ENCODE measurements around the gene GJC1.

GJC1 gene

DNA sequence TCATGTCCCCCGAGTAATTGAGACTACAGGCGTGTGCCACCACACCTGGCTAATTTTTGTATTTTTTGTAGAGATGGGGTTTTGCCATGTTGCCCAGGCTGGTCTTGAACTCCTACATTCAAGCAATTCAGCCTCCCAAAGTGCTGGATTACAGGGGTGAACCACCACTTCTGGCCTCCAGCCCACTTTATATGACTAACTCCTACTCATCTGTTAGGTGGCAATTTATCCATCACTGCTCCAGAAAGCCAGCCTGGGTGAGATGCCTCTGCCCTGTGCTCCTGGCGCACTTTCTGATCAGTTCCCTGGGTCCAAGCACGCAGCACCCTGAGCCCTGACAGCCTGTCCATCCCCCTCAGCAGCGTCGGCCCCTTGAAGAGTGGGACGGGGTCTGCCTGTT, 41.9 kb downstream of the GJC1 start:
- Histone ChIP-seq H3K9ac (ENCODE audit: low read length) (no peak overlapping the region), H3K27me3 (ENCODE audit: low read depth, low read length) (no peaks in the 10 kb centered on the region), H3K4me1 (ENCODE audit: low read length) (no peaks in the 10 kb centered on the region), H3K9me3 (ENCODE audit: insufficient read depth, low read length) (no peaks in the 10 kb centered on the region), H3K27ac (ENCODE audit: low read length) (no peak overlapping the region), H3K79me2 (ENCODE audit: low read length) (no peaks in the 10 kb centered on the region), H3K4me2 (ENCODE audit: low read length) (no peak overlapping the region), H3K4me3 (ENCODE audit: low read length) (no peak overlapping the region), H2AFZ (ENCODE audit: low read depth, low read length) (no peak overlapping the region), H3K36me3 (replicated peaks; ENCODE audit: low read depth, low read length) (no peaks in the 10 kb centered on the region), H4K20me1 (ENCODE audit: insufficient read depth, low read length) (no peaks in the 10 kb centered on the region)
- TF ChIP-seq, protein P1, sequence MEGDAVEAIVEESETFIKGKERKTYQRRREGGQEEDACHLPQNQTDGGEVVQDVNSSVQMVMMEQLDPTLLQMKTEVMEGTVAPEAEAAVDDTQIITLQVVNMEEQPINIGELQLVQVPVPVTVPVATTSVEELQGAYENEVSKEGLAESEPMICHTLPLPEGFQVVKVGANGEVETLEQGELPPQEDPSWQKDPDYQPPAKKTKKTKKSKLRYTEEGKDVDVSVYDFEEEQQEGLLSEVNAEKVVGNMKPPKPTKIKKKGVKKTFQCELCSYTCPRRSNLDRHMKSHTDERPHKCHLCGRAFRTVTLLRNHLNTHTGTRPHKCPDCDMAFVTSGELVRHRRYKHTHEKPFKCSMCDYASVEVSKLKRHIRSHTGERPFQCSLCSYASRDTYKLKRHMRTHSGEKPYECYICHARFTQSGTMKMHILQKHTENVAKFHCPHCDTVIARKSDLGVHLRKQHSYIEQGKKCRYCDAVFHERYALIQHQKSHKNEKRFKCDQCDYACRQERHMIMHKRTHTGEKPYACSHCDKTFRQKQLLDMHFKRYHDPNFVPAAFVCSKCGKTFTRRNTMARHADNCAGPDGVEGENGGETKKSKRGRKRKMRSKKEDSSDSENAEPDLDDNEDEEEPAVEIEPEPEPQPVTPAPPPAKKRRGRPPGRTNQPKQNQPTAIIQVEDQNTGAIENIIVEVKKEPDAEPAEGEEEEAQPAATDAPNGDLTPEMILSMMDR (IDR thresholded peaks at IDR 0.05; ENCODE audit: low read depth, low read length): no peak
- no peak for TF ChIP-seq EZH2phosphoT487 (IDR thresholded peaks at IDR 0.05; ENCODE audit: low read depth)

DNA sequence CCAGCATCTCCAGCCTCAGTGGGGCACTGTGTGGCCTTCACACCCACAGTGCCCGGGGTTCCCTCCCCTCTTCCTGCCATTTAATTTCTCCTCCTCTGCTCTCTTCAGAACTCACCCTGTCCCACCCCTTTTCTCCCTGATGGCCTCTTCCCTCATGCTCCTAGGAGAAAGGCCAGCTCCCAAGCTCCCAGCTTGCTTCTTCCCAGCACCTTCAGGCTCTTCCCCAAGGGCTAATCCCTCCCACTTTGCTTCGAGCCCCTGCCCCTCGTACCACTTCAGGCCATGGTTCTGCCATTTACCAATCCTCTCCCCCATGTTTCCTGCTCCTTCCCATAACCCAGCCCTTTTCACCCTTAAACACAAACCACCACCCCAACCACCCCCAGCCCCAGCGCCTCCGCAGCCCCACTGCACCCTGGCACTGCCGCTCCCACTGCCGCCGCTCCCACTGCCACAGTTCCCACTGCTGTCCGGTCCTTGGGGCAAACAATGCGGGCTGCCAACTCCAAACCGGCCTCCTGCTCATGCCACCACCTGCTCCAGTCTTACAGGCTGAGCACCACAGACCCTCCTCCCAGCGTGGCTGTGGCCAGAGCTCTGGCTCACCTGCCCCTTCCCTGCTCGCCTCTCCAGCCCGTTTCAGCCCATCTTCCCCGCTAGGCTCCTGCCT, 42.7 kb downstream of the GJC1 start:
- Histone ChIP-seq H2AFZ (ENCODE audit: low read depth, low read length) (no peak overlapping the region), H3K79me2 (ENCODE audit: low read length) (no peaks in the 10 kb centered on the region), H3K9ac (ENCODE audit: low read length) (no peak overlapping the region), H3K4me1 (ENCODE audit: low read length) (no peaks in the 10 kb centered on the region), H3K4me3 (ENCODE audit: low read length) (no peak overlapping the region), H3K4me2 (ENCODE audit: low read length) (no peak overlapping the region), H4K20me1 (ENCODE audit: insufficient read depth, low read length) (no peaks in the 10 kb centered on the region), H3K9me3 (ENCODE audit: insufficient read depth, low read length) (no peaks in the 10 kb centered on the region), H3K36me3 (replicated peaks; ENCODE audit: low read depth, low read length) (no peaks in the 10 kb centered on the region), H3K27ac (ENCODE audit: low read length) (no peak overlapping the region), H3K27me3 (ENCODE audit: low read depth, low read length) (no peaks in the 10 kb centered on the region)
- TF ChIP-seq EZH2phosphoT487 (IDR thresholded peaks at IDR 0.05; ENCODE audit: low read depth): no peak
- TF ChIP-seq, protein P1 (IDR thresholded peaks at IDR 0.05; ENCODE audit: low read depth, low read length): no peak

DNA sequence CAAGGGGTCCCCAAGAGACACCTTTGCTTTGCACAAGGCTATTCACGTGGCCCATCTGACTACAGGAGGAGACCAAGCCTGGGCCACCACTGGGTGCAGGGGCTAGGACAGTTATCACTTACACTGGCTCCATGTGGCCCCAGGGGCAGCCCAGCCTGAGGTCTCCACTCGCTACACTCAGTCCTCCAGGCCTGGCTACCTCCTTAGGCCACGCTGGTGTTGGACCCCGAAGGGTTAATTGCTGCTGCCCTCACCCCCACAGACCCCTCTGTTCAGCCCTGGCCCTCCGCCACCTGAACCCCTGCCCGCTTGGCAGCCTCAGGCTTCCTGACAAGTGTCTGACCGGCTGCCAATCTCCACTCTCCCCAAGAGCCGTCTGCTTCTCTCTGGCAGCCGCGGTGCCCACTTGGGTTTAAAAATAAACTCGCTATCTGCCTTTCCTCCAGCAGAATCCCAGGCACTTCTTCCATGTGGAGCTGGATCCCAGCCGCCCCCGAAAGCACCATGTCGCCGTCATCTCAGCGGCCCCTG, 43.5 kb downstream of the GJC1 start:
- Histone ChIP-seq H3K36me3 (replicated peaks; ENCODE audit: low read depth, low read length) (no peaks in the 10 kb centered on the region), H3K27ac (ENCODE audit: low read length) (no peak overlapping the region), H3K4me1 (ENCODE audit: low read length) (no peaks in the 10 kb centered on the region), H4K20me1 (ENCODE audit: insufficient read depth, low read length) (no peaks in the 10 kb centered on the region), H3K27me3 (ENCODE audit: low read depth, low read length) (no peaks in the 10 kb centered on the region), H3K9me3 (ENCODE audit: insufficient read depth, low read length) (no peaks in the 10 kb centered on the region), H3K79me2 (ENCODE audit: low read length) (no peaks in the 10 kb centered on the region), H2AFZ (ENCODE audit: low read depth, low read length) (no peak overlapping the region), H3K4me3 (ENCODE audit: low read length) (no peak overlapping the region), H3K4me2 (ENCODE audit: low read length) (no peak overlapping the region), H3K9ac (ENCODE audit: low read length) (no peak overlapping the region)
- TF ChIP-seq, protein P1 (IDR thresholded peaks at IDR 0.05; ENCODE audit: low read depth, low read length): no peak
- no peak for TF ChIP-seq EZH2phosphoT487 (IDR thresholded peaks at IDR 0.05; ENCODE audit: low read depth)

DNA sequence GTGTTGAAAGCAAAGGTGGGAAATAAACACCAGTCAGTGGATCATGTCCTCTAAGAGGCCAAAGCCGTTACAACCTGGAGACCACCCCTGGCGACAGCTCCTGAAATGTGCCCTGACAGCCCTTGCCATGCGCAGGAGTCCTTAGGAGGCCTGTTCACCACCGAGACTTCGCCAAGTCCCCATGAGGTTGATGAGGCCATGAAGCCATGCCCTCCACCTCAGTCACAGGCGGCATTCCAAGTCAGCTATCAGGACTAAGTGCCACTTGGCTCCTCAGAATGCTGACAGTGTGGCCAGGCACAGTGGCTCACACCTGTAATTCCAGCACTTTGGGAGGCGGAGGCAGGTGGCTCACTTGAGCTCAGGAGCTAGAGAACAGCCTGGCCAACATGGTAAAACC, 44.2 kb downstream of the GJC1 start:
- Histone ChIP-seq H3K27ac (ENCODE audit: low read length) (no peak overlapping the region), H3K4me2 (ENCODE audit: low read length) (no peak overlapping the region), H2AFZ (ENCODE audit: low read depth, low read length) (no peak overlapping the region), H3K27me3 (ENCODE audit: low read depth, low read length) (no peaks in the 10 kb centered on the region), H3K79me2 (ENCODE audit: low read length) (no peaks in the 10 kb centered on the region), H4K20me1 (ENCODE audit: insufficient read depth, low read length) (no peaks in the 10 kb centered on the region), H3K4me3 (ENCODE audit: low read length) (no peak overlapping the region), H3K4me1 (ENCODE audit: low read length) (no peaks in the 10 kb centered on the region), H3K9ac (ENCODE audit: low read length) (no peak overlapping the region), H3K36me3 (replicated peaks; ENCODE audit: low read depth, low read length) (no peaks in the 10 kb centered on the region), H3K9me3 (ENCODE audit: insufficient read depth, low read length) (no peaks in the 10 kb centered on the region)
- no peak for TF ChIP-seq EZH2phosphoT487 (IDR thresholded peaks at IDR 0.05; ENCODE audit: low read depth)
- TF ChIP-seq, protein P1 (IDR thresholded peaks at IDR 0.05; ENCODE audit: low read depth, low read length): no peak

Measured in OCI-LY3 (cell line).